C4-2B (cell line): Measurements from ENCODE around the gene FAM133A.

Experiments
- H3K27ac ChIP-seq: fragments of 450-650 bp; 2 replicates; pipeline ENCODE4 v1.5.1; 2017
- CTCF ChIP-seq: fragments of 450-650 bp; conservative IDR thresholded peaks from 2 replicates; pipeline ENCODE4 v1.5.1; 2017; ENCODE audit warnings: mild to moderate bottlenecking
- ZFX ChIP-seq: fragments of 450-650 bp; IDR thresholded peaks from 2 replicates; pipeline ENCODE4 v1.6.1; 2017

The FAM133A gene

GRCh38 chrX:93711076-93711475 lies 37.1 kb downstream of the FAM133A start:
- TF ChIP-seq CTCF (no peak), ZFX (no peak)

GRCh38 chrX:93741811-93742210 lies 67.8 kb downstream of the FAM133A start:
- no peak overlapping the region for H3K27ac ChIP-seq
- no peak for TF ChIP-seq CTCF
- TF ChIP-seq ZFX: no peak

More at GRCh38 chrX:93711076-93711475, 37.1 kb downstream of the FAM133A start:
- no peak overlapping the region for H3K27ac ChIP-seq

- TF ChIP-seq ZFX (no peak), CTCF (no peak)
- no peak overlapping the region for H3K27ac ChIP-seq
Measured at GRCh38 chrX:93760163-93760562, 86.2 kb downstream of the FAM133A start.
